Mucosa of rectum (tissue), 2 donors: Measurements from ENCODE around the gene CNPPD1.
A peak's percentile ranks its signal among the peaks of the same experiment; 100 is the strongest.

Experiments
- H3K27ac ChIP-seq, 2 donors: one replicate each; pipeline ENCODE4 v1.7.0; 2013; ENCODE audit warnings: inconsistent platforms in 2 of 2, low read depth in 2 of 2, low read length in 2 of 2
- H3K27me3 ChIP-seq, 2 donors: one replicate each; pipeline ENCODE4 v1.7.0; 2013; ENCODE audit warnings: low read length in 2 of 2; ENCODE audit not compliant: control insufficient read depth in 2 of 2, insufficient read depth in 2 of 2
- H3K36me3 ChIP-seq, 2 donors: one replicate each; pipeline ENCODE4 v1.7.0; 2013; ENCODE audit warnings: low read length in 2 of 2; ENCODE audit not compliant: control insufficient read depth in 2 of 2, insufficient read depth in 2 of 2
- H3K4me1 ChIP-seq, 2 donors: one replicate each; pipeline ENCODE4 v1.7.0; 2013; ENCODE audit warnings: low read length in 2 of 2, mild to moderate bottlenecking in 1 of 2; ENCODE audit not compliant: control insufficient read depth in 2 of 2, insufficient read depth in 2 of 2
- H3K4me3 ChIP-seq, 2 donors: one replicate each; pipeline ENCODE4 v1.7.0; 2013; ENCODE audit warnings: low read length in 2 of 2
- H3K9ac ChIP-seq, 2 donors: one replicate each; pipeline ENCODE4 v1.7.0; 2013; ENCODE audit warnings: low read length in 2 of 2, low read depth in 1 of 2, mild to moderate bottlenecking in 1 of 2
- H3K9me3 ChIP-seq, 2 donors: one replicate each; pipeline ENCODE4 v1.7.0; 2013; ENCODE audit warnings: low read length in 2 of 2; ENCODE audit not compliant: control insufficient read depth in 2 of 2
- donor health status: healthy.
- donor health status: Normal muscosa, but diverticular disease.

CNPPD1 gene

DNA sequence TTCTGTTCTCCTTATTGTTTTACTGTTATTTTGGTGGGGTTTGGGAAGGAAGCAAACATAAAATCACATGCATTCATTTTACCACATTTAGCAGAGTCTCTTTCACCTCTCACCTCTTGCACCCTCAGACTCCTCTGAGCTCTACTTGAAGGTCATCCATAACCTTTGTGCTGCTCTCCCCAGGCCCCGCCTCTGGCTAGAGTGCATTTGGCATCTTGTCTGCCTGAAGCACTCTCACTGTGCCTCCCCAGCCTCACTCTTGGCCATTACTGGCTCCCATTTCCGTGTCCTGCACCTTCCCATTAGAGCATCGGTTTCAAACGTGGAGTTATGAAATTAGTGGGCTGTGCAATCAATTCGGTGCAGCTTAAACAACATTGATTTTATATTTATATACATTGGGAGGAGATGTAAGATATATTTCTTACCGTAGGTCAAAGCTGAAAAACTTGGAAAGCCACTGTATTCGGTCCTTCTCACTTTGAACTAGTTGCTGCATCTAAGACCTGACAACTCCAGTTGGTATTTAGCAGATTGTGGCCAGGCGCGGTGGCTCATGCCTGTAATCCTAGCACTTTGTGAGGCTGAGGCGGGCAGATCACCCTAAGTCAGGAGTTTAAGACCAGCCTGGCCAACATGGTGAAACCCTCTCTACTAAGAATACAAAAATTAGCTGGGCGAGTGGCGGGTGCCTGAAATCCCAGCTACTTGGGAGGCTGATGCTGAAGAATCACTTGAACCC is 22.9 kb upstream of the CNPPD1 start:
- no peaks in the 10 kb centered on the region for H3K36me3 ChIP-seq
- no peak overlapping the region for H3K27ac ChIP-seq
- H3K4me1 ChIP-seq = no peaks in the 10 kb centered on the region
- no peaks in the 10 kb centered on the region for H3K27me3 ChIP-seq
- no peak overlapping the region for H3K9ac ChIP-seq
- no peaks in the 10 kb centered on the region for H3K9me3 ChIP-seq
- no peak overlapping the region for H3K4me3 ChIP-seq

DNA sequence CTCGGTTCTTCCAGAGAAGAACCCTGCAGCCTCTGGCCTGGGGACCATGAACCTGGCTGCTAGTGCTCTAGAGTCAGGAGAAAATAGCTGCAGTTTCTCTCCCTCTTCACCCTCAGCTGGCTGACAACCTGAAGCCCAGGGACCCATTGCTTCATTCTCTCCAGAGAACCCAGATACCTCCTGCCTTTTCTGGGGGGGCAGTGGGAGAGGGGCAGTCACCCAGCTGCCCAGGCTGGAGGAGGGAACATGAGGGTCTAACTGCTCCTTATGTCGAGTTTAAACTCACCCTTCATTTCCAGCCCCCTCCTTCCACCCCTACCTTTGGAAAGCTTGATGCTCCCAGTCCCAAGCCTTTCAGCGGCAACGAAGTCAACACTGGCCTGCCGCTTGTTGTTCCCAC is 22.2 kb upstream of the CNPPD1 start:
- Histone ChIP-seq H3K4me3 (no peak overlapping the region), H3K27me3 (no peaks in the 10 kb centered on the region), H3K9me3 (no peaks in the 10 kb centered on the region), H3K27ac (no peak overlapping the region), H3K4me1 (no peaks in the 10 kb centered on the region), H3K36me3 (no peaks in the 10 kb centered on the region), H3K9ac (no peak overlapping the region)

DNA sequence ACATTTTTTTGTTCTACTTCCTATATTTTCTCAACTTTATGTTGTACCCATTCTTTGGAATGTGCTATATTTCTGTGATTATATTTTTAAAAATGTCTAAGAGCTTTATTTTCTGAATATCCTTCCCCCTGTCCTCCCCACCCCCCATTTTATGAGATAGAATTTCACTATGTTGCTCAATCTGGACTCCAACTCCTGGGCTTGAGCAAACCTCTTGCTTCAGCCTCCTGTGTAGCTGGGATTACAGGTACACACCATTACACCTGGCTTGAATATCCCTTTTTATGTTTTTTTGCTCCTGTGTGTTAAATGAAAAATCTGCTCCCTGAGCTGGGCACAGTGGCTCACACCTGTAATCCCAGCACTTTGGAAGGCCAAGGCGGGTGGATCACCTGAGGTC is 20.7 kb upstream of the CNPPD1 start:
- no peaks in the 10 kb centered on the region for H3K4me1 ChIP-seq
- H3K9ac ChIP-seq = no peak overlapping the region
- no peak overlapping the region for H3K27ac ChIP-seq
- no peak overlapping the region for H3K4me3 ChIP-seq
- H3K36me3 ChIP-seq = no peaks in the 10 kb centered on the region
- H3K9me3 ChIP-seq = no peaks in the 10 kb centered on the region
- no peaks in the 10 kb centered on the region for H3K27me3 ChIP-seq

DNA sequence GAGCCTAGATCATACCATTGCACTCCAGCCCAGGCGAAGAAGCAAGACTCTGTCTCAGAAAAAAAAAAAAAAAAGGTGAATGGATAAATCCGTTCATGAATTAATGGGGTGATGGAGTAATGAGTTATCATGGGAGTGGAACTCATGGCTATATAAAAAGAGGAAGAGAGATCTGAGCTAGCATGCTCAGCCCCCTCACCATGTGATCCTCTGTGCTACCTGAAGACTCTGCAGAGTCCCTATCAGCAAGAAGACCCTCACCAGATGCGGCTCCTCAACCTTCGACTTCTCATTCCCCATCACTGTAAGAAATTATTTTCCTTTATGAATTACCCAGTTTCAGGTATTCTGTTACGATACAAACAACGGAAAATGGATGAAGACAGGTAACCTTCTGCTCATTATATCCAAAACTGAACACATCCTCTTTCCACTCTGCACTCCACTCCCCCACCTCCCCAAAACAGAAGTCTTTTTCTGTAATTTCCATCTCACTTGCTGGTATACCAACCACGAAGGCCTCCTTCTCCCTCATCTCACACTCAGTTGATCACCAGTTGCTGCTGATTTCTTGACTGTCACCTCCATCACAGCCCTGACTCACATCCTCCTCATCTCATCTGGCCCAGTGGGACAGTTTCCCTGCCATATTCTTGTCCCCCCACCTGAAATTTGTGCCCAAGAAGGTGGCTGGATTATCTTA is 10.2 kb upstream of the CNPPD1 start:
- Histone ChIP-seq H3K4me3 (no peak overlapping the region), H3K4me1 (peaks cover 12 to 19% of the 10 kb centered on the region in 2 donors), H3K27ac (no peak overlapping the region), H3K27me3 (no peaks in the 10 kb centered on the region), H3K9ac (no peak overlapping the region), H3K9me3 (no peaks in the 10 kb centered on the region), H3K36me3 (peaks cover 25 to 26% of the 10 kb centered on the region in 2 donors)

DNA sequence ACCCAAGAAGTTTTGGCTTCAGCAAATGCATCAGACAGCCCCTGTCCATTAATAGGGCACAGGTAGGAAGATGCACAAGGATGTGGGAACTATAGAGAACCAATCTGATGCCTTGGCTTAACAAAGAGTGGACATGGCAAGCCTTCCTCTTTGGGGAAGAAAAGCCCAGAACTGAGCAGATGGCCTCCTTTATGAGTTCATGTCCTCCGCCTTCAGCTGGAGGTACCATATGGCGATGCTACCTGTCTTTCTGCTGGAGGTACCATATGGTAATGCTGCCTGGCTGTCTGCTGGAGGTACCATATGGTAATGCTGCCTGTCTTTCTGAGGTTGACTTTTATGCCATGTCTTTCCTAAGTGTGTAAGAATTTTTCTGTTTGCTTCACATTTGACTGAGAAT is 7.4 kb upstream of the CNPPD1 start:
- no peak overlapping the region for H3K4me3 ChIP-seq
- H3K9me3 ChIP-seq = no peaks in the 10 kb centered on the region
- H3K27ac ChIP-seq = peak overlapping the region; percentile 81 to 83
- H3K36me3 ChIP-seq = peaks cover 45 to 50% of the 10 kb centered on the region in 2 donors
- no peaks in the 10 kb centered on the region for H3K27me3 ChIP-seq
- peaks cover 19 to 23% of the 10 kb centered on the region in 2 donors for H3K4me1 ChIP-seq
- no peak overlapping the region for H3K9ac ChIP-seq

DNA sequence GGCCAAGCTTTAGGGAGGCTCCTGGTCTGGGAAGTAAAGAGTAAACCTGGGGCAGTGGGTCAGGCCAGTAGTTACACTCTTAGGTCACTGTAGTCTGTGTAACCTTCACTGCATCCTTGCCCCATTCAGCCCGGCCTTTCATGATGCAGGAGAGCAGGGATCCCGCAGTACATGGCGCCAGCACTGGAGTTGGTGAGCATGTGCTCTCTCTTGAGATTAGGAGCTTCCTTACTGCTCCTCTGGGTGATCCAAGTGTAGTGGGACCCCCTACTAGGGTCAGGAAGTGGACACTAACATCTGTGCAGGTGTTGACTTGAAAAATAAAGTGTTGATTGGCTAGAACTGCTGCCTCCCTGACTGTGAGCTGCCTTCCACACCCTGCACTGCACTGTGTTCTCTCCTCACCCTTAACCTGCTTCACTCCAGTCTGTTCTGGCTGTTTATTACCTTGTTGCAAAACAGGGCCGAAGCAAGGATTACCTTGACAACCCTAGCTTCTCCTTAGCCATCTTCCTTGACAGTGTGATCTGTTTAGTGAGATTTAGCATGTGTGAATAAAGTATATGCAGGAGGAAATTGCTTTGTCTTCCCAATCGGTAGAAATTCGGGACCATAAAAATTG is 6.5 kb upstream of the CNPPD1 start:
- Histone ChIP-seq H3K9me3 (no peaks in the 10 kb centered on the region), H3K4me3 (peak overlapping the region in 1 of 2 donors; percentile 26), H3K4me1 (peaks cover 24 to 29% of the 10 kb centered on the region in 2 donors), H3K9ac (peak overlapping the region; percentile 26 to 31), H3K27me3 (no peaks in the 10 kb centered on the region), H3K27ac (peak overlapping the region; percentile 81 to 83), H3K36me3 (peaks cover 45 to 50% of the 10 kb centered on the region in 2 donors)

DNA sequence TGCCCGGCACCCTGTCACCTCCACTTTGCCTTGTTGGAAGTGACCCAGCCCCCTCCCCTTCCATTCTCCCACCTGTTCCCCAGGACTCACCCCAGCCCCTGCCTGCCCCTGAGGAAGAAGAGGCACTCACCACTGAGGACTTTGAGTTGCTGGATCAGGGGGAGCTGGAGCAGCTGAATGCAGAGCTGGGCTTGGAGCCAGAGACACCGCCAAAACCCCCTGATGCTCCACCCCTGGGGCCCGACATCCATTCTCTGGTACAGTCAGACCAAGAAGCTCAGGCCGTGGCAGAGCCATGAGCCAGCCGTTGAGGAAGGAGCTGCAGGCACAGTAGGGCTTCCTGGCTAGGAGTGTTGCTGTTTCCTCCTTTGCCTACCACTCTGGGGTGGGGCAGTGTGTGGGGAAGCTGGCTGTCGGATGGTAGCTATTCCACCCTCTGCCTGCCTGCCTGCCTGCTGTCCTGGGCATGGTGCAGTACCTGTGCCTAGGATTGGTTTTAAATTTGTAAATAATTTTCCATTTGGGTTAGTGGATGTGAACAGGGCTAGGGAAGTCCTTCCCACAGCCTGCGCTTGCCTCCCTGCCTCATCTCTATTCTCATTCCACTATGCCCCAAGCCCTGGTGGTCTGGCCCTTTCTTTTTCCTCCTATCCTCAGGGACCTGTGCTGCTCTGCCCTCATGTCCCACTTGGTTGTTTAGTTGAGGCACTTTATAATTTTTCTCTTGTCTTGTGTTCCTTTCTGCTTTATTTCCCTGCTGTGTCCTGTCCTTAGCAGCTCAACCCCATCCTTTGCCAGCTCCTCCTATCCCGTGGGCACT is 5.8 kb upstream of the CNPPD1 start:
- H3K4me1 ChIP-seq = peaks cover 24 to 29% of the 10 kb centered on the region in 2 donors
- H3K27ac ChIP-seq = peak overlapping the region; percentile 81 to 83
- peaks cover 45 to 50% of the 10 kb centered on the region in 2 donors for H3K36me3 ChIP-seq
- H3K9me3 ChIP-seq = no peaks in the 10 kb centered on the region
- H3K9ac ChIP-seq = peak overlapping the region; percentile 10 to 42
- no peaks in the 10 kb centered on the region for H3K27me3 ChIP-seq
- H3K4me3 ChIP-seq = peak overlapping the region in 1 of 2 donors; percentile 26

DNA sequence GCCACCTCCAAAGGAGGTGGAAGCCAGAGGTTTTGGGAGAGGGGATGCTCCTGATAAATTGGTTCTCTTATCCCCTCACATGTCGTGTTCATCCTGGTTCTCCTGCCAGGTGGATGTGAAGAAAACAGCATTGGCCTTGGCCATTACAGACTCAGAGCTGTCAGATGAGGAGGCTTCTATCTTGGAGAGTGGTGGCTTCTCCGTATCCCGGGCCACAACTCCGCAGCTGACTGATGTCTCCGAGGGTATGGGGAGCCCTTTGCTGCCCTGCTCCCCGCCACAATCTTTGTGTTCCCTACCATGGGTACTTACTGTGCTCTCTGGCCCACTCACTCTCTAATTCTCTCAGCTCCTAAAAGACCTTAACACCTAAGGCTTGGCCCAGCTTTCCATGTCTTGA is 4.8 kb upstream of the CNPPD1 start:
- Histone ChIP-seq H3K36me3 (peaks cover 45 to 50% of the 10 kb centered on the region in 2 donors), H3K27me3 (no peaks in the 10 kb centered on the region), H3K4me1 (peaks cover 24 to 29% of the 10 kb centered on the region in 2 donors), H3K27ac (no peak overlapping the region), H3K9me3 (no peaks in the 10 kb centered on the region), H3K4me3 (no peak overlapping the region), H3K9ac (no peak overlapping the region)

DNA sequence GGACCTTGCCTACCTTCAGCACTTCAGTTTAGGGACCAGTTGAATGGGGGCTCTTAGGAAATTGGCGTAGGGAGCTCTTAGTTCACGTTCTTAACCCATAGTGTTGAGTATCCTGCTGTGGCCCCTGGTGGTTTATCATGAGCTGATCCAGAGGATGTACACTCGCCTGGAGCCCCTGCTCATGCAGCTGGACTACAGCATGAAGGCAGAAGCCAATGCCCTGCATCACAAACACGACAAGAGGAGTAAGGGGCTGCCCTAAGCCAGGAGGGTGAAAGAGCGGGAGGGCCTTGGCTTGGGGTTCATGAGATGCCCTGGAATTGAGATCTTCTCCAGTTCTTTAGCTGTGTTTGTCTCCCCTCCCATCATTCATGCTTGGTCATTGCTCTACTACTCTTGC is 4.2 kb upstream of the CNPPD1 start:
- Histone ChIP-seq H3K4me1 (peaks cover 25 to 32% of the 10 kb centered on the region in 2 donors), H3K36me3 (peaks cover 45 to 50% of the 10 kb centered on the region in 2 donors), H3K9me3 (no peaks in the 10 kb centered on the region), H3K27me3 (no peaks in the 10 kb centered on the region), H3K27ac (no peak overlapping the region), H3K4me3 (no peak overlapping the region), H3K9ac (no peak overlapping the region)
